K562 (cell line): Measurements from ENCODE around the gene HMGN1. TPM values are rescaled to one million over a fixed set of nuclear protein-coding genes. Genes with fewer than 3 reads are reported as not detected.

Experiments
- CHD1 ChIP-seq: fragments of 200-600 bp; sonication (generic); IDR thresholded peaks from one replicate; pipeline ENCODE4 v1.6.1; 2012; ENCODE audit warnings: mild to moderate bottlenecking, moderate library complexity, low read length, inconsistent platforms
- GTF2E2 ChIP-seq: fragments of 200-800 bp; sonication (Bioruptor generic); IDR thresholded peaks from 2 replicates; pipeline ENCODE4 v1.6.1; 2016; ENCODE audit warnings: missing genetic modification characterization, missing compliant biosample characterization
- KLF10 ChIP-seq: fragments of 250-450 bp; sonication (Bioruptor Pico); IDR thresholded peaks from 2 replicates; pipeline ENCODE4 v1.6.1; 2021; ENCODE audit warnings: matching md5 sums
- SP1 ChIP-seq: sonication (generic); formaldehyde crosslinking; IDR thresholded peaks from 2 replicates; pipeline ENCODE4 v1.8.1; 2022; ENCODE audit warnings: mild to moderate bottlenecking, missing genetic modification reagents
- ZBTB40 ChIP-seq, 2 experiments: fragments of 450-650 bp in 1 of 2; sonication (generic) in 1 of 2; formaldehyde crosslinking in 1 of 2; IDR thresholded peaks; 2 replicates each; pipeline versions ENCODE4 v1.7.1 to v1.9.0; 2016 to 2022; ENCODE audit warnings: inconsistent platforms in 1 of 2, mild to moderate bottlenecking in 1 of 2, missing genetic modification reagents in 1 of 2
- ZBTB7A ChIP-seq: IDR thresholded peaks from 2 replicates; pipeline ENCODE4 v1.6.1; 2011; ENCODE audit warnings: low read depth, mild to moderate bottlenecking, low read length, moderate library complexity, borderline replicate concordance; ENCODE audit not compliant: control insufficient read depth
- ZNF263 ChIP-seq: sonication (generic); formaldehyde crosslinking; IDR thresholded peaks from 2 replicates; pipeline ENCODE4 v1.8.0; 2022; ENCODE audit warnings: mild to moderate bottlenecking, missing genetic modification reagents, borderline replicate concordance
- polyA plus RNA-seq, 8 experiments: library from polyadenylated mRNA; depleted of rRNA in 4 of 8; stranded (reverse) in 5 of 8; unstranded in 3 of 8; fragments of >200 nt; fragmentation: Nextera tagmentation in 2 of 8; fragmentation: Illumina TruSeq in 1 of 8; extraction: Ambion mirVana in 2 of 8; extraction: Trizol in 1 of 8; gene quantifications; 2 replicates each; pipeline versions ENCODE4 v1.2.1 to v1.2.3, GENCODE V29; 2011 to 2014; ENCODE audit warnings: inconsistent platforms in 1 of 8, missing spikeins in 1 of 8
- total RNA-seq, 7 experiments: library from RNA; depleted of rRNA in 6 of 7; stranded (reverse); fragments of >200 nt in 6 of 7; fragmentation: Illumina TruSeq in 2 of 7; extraction: Trizol in 2 of 7; gene quantifications; 2 replicates each; pipeline versions ENCODE4 v1.2.1 to v1.2.3, GENCODE V29; 2011 to 2021; ENCODE audit warnings: low replicate concordance in 1 of 7

The HMGN1 gene
- total and polyA plus RNA-seq, 9 of the 15 experiments (the other 6 are each of a cell fraction or from before 2014, with no cell fraction given) = 124 to 626 (median 498) TPM

- TF ChIP-seq ZBTB40 (IDR thresholded peaks at IDR 0.05) (no peak), ZBTB40 (CRISPR knock-in tag; IDR thresholded peaks at IDR 0.05) (no peak), ZNF263 (peak; percentile 65), GTF2E2 (tag) (peak; percentile 92), ZBTB7A (peak; percentile 2; the same call in 1 of the 2 replicates), KLF10 (no peak), SP1 (peak; percentile 54; the same call in 1 of the 2 replicates), CHD1 (peak; percentile 88)
Measured at GRCh38 chr21:39314143-39315027, 34.5 kb downstream of the HMGN1 start (continued).
